SU-DHL-6 (cell line): ENCODE measurements around the gene IST1.

Experiments used
- H2AFZ ChIP-seq: fragments of 200-600 bp; sonication (generic); 2 replicates; pipeline ENCODE4 v1.6.1; 2014; ENCODE audit warnings: low read depth, mild to moderate bottlenecking, moderate library complexity, mixed read lengths, antibody characterized with exemption, low read length; ENCODE audit not compliant: severe bottlenecking
- H3F3A ChIP-seq: fragments of 200-600 bp; shearing (Covaris generic); 2 replicates; pipeline ENCODE4 v1.6.0; 2016; ENCODE audit warnings: antibody characterized with exemption, mild to moderate bottlenecking; ENCODE audit not compliant: insufficient read depth
- H3K27ac ChIP-seq: fragments of 200-600 bp; sonication (generic); 2 replicates; pipeline ENCODE4 v1.5.1; 2016; ENCODE audit warnings: low read depth, mild to moderate bottlenecking, low read length, moderate library complexity, mixed read lengths
- H3K27me3 ChIP-seq: fragments of 200-600 bp; sonication (generic), shearing (Covaris generic); 2 replicates; pipeline ENCODE4 v1.6.0; 2014; ENCODE audit warnings: mild to moderate bottlenecking, low read length
- H3K36me3 ChIP-seq: fragments of 200-600 bp; sonication (generic); 2 replicates; pipeline ENCODE4 v1.6.1; 2014; ENCODE audit warnings: mild to moderate bottlenecking, low read length, mixed read lengths
- H3K4me2 ChIP-seq: fragments of 300-600, 200-600 bp; shearing (Covaris generic), sonication (generic); 2 replicates; pipeline ENCODE4 v1.6.0; 2014; ENCODE audit warnings: low read length, low read depth, mild to moderate bottlenecking; ENCODE audit not compliant: poor library complexity, severe bottlenecking
- H3K4me3 ChIP-seq: fragments of 200-600 bp; sonication (generic); 2 replicates; pipeline ENCODE4 v1.5.1; 2014; ENCODE audit warnings: antibody characterized with exemption, low read length, mild to moderate bottlenecking, mixed read lengths; ENCODE audit not compliant: insufficient read depth, poor library complexity, severe bottlenecking
- H3K79me2 ChIP-seq: fragments of 200-600 bp; sonication (generic); 2 replicates; pipeline ENCODE4 v1.6.1; 2014; ENCODE audit warnings: mild to moderate bottlenecking, low read length, moderate library complexity; ENCODE audit not compliant: insufficient read depth
- H3K9ac ChIP-seq: fragments of 200-600 bp; sonication (generic); 2 replicates; pipeline ENCODE4 v1.7.0; 2014; ENCODE audit warnings: mild to moderate bottlenecking, low read length
- H3K9me2 ChIP-seq: fragments of 200-600 bp; sonication (generic); replicated peaks from 2 replicates; pipeline ENCODE4 v1.6.1; 2014; ENCODE audit warnings: low read length; ENCODE audit not compliant: insufficient read depth
- H3K9me3 ChIP-seq: fragments of 200-600 bp; sonication (generic); 2 replicates; pipeline ENCODE4 v1.6.1; 2014; ENCODE audit warnings: low read length, mixed read lengths; ENCODE audit not compliant: insufficient read depth
- H4K20me1 ChIP-seq: fragments of 200-600 bp; sonication (generic); 2 replicates; pipeline ENCODE4 v1.6.1; 2014; ENCODE audit warnings: low read depth, mild to moderate bottlenecking, antibody characterized with exemption, low read length, moderate library complexity, mixed read lengths
- EZH2phosphoT487 ChIP-seq: fragments of 200-600 bp; sonication (generic), shearing (Covaris generic); conservative IDR thresholded peaks from 2 replicates; pipeline ENCODE4 v1.6.1; 2018; ENCODE audit warnings: mild to moderate bottlenecking, antibody characterized with exemption, low read length, moderate library complexity, mixed read lengths
- TF ChIP-seq, protein P1 (sequence below): fragments of 200-600 bp; sonication (generic); IDR thresholded peaks from one replicate; pipeline ENCODE4 v1.5.1; 2017; ENCODE audit warnings: antibody characterized with exemption, mild to moderate bottlenecking, low read length, moderate library complexity; ENCODE audit not compliant: insufficient read depth, poor library complexity, severe bottlenecking

The IST1 gene

DNA sequence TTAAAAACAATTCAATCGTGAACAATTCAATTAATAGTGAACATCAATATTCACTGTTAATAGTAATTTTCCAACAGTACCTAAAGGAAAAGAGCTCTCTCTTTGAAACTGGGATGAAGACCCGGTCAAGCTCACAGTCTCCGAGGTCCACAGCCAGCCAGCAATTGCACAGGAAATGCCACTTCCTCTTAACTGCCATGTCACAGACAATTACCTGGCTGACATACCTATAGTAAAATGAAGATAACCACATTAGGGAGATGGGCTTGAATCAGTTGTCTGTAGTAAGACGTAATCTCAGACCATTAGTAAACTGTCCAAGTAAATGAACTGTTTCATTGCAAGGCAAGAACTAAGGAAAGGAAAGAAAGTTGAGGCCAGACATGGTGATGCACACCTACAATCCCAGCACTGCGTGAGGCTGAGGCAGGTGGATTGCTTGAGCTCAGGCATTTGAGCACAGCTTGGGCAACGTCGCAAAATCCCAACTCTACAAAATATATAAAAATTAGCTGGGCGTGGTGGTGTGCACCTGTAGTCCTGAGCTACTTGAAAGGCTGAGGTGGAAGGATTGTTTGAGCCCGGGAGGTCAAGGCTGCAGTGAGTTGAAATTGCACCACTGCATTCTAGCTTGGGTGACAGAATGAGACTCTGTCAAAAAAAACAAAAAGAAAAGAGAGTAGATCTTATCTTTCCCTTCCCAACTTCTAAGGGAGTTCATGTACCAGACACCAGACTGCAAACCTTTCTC, 68.0 kb downstream of the IST1 start:
- Histone ChIP-seq H4K20me1 (no peaks in the 10 kb centered on the region), H3F3A (peaks cover 10% of the 10 kb centered on the region; the same call in 1 of the 2 replicates), H3K27me3 (no peaks in the 10 kb centered on the region), H3K9ac (no peak overlapping the region), H3K4me3 (no peak overlapping the region), H3K79me2 (no peaks in the 10 kb centered on the region), H3K4me2 (no peak overlapping the region), H3K27ac (no peak overlapping the region), H2AFZ (no peak overlapping the region), H3K9me2 (no peaks in the 10 kb centered on the region), H3K9me3 (no peaks in the 10 kb centered on the region), H3K36me3 (no peaks in the 10 kb centered on the region)
- no peak for TF ChIP-seq EZH2phosphoT487
- TF ChIP-seq, protein P1, sequence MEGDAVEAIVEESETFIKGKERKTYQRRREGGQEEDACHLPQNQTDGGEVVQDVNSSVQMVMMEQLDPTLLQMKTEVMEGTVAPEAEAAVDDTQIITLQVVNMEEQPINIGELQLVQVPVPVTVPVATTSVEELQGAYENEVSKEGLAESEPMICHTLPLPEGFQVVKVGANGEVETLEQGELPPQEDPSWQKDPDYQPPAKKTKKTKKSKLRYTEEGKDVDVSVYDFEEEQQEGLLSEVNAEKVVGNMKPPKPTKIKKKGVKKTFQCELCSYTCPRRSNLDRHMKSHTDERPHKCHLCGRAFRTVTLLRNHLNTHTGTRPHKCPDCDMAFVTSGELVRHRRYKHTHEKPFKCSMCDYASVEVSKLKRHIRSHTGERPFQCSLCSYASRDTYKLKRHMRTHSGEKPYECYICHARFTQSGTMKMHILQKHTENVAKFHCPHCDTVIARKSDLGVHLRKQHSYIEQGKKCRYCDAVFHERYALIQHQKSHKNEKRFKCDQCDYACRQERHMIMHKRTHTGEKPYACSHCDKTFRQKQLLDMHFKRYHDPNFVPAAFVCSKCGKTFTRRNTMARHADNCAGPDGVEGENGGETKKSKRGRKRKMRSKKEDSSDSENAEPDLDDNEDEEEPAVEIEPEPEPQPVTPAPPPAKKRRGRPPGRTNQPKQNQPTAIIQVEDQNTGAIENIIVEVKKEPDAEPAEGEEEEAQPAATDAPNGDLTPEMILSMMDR: no peak

DNA sequence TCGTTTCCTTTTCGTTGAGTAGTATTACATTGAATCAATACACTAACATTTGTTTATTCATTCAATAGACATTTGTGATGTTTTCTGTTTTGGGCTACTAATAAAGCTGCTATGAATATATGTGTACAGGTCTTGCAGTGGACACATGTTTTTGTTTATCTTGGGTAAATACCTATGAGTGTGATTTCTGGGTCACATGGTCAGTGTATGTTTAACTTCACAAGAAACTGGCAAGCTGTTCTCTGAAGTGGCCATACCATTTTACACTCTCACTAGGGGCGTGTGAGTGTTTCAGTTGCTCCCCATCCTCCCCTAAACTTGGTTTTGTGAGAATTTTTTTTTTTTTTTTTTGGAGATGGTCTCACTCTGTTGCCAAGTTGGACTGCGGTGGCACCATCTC, 69.9 kb downstream of the IST1 start:
- TF ChIP-seq, protein P1: no peak
- no peak for TF ChIP-seq EZH2phosphoT487
- no peaks in the 10 kb centered on the region for H3K36me3 ChIP-seq
- no peaks in the 10 kb centered on the region for H3K79me2 ChIP-seq
- peaks cover 8% of the 10 kb centered on the region; the same call in 1 of the 2 replicates for H3F3A ChIP-seq
- H3K9ac ChIP-seq: no peak overlapping the region
- H3K27ac ChIP-seq: no peak overlapping the region
- H3K9me3 ChIP-seq: no peaks in the 10 kb centered on the region
- H3K27me3 ChIP-seq: no peaks in the 10 kb centered on the region
- no peaks in the 10 kb centered on the region for H3K9me2 ChIP-seq
- no peaks in the 10 kb centered on the region for H4K20me1 ChIP-seq
- H3K4me3 ChIP-seq: no peak overlapping the region
- H2AFZ ChIP-seq: no peak overlapping the region
- H3K4me2 ChIP-seq: no peak overlapping the region

DNA sequence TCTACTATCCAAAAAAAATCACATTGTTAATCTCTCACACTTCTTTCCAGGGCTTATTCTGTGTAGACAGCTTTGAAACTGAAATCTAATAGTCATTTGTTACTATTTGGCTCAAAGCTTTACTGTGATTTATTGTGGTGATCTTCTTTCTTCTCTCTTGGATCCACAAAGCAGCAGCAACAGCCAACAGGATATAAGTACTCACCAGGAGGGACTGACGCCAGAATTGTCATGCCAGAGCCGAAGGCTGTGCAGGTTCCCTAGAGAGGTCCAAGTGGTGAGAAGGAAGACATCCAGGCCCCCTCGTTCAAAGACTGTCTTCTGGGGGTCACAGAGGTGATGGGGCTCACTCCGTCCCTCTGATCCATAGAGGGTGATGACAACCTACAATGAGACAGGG, 71.6 kb downstream of the IST1 start:
- H3K9ac ChIP-seq: no peak overlapping the region
- no peaks in the 10 kb centered on the region for H3K79me2 ChIP-seq
- no peaks in the 10 kb centered on the region for H3K27me3 ChIP-seq
- no peaks in the 10 kb centered on the region for H3K9me3 ChIP-seq
- no peak overlapping the region for H3K27ac ChIP-seq
- no peak overlapping the region for H3K4me2 ChIP-seq
- no peak overlapping the region for H2AFZ ChIP-seq
- no peaks in the 10 kb centered on the region for H4K20me1 ChIP-seq
- H3K9me2 ChIP-seq: no peaks in the 10 kb centered on the region
- no peak overlapping the region for H3K4me3 ChIP-seq
- TF ChIP-seq EZH2phosphoT487: no peak
- TF ChIP-seq, protein P1: no peak
- H3F3A ChIP-seq: no peaks in the 10 kb centered on the region
- H3K36me3 ChIP-seq: no peaks in the 10 kb centered on the region
